Lower leg skin (tissue), 4 donors: ENCODE results near the gene SANBR. TPM values are rescaled to one million over a fixed set of nuclear protein-coding genes. Genes with fewer than 3 reads are reported as not detected.

Experiments
- DNase-seq, 2 donors: peaks; one replicate each; pipeline ENCODE4 v3.0.0-alpha.2; 2019; ENCODE audit warnings: low spot score in 2 of 2
- H3K4me3 ChIP-seq: fragments of 200-600 bp; sonication (generic); 2 replicates; pipeline ENCODE4 v1.5.1; 2017; ENCODE audit warnings: mild to moderate bottlenecking, low read depth; ENCODE audit not compliant: poor library complexity, severe bottlenecking
- POLR2A ChIP-seq, 2 donors: fragments of 450-650 bp; IDR thresholded peaks; one replicate each; pipeline ENCODE4 v1.6.1; 2016 to 2017; ENCODE audit warnings: antibody characterized with exemption in 2 of 2, mild to moderate bottlenecking in 1 of 2, moderate library complexity in 1 of 2
- WGBS, 2 donors: methylation state at CpG; one replicate each; pipeline ENCODE4 v1.1.5; 2018; 5-methylcytosine and 5-hydroxymethylcytosine counted together
- intact Hi-C: fragments of 100-400 bp; cut with DNase I; formaldehyde crosslinking; loops from one replicate; pipeline ENCODE4 v1.15.0; 2023; ENCODE audit warnings: low total_unique reads
- total RNA-seq, 4 donors: library from RNA; depleted of rRNA; stranded (reverse); fragments of >200 nt; gene quantifications; one replicate each; pipeline ENCODE4 v1.1.0, GENCODE V29; 2016
- TF ChIP-seq, protein P1 (sequence below), 3 donors: fragments of 450-650 bp; IDR thresholded peaks; one replicate each; pipeline ENCODE4 v1.5.1; 2016; ENCODE audit warnings: antibody characterized with exemption in 3 of 3, mild to moderate bottlenecking in 3 of 3, moderate library complexity in 2 of 3

Gene SANBR
- total RNA-seq, result 1 to 10 TPM; 2.2 to 8.3 (median 4.4) TPM

DNA sequence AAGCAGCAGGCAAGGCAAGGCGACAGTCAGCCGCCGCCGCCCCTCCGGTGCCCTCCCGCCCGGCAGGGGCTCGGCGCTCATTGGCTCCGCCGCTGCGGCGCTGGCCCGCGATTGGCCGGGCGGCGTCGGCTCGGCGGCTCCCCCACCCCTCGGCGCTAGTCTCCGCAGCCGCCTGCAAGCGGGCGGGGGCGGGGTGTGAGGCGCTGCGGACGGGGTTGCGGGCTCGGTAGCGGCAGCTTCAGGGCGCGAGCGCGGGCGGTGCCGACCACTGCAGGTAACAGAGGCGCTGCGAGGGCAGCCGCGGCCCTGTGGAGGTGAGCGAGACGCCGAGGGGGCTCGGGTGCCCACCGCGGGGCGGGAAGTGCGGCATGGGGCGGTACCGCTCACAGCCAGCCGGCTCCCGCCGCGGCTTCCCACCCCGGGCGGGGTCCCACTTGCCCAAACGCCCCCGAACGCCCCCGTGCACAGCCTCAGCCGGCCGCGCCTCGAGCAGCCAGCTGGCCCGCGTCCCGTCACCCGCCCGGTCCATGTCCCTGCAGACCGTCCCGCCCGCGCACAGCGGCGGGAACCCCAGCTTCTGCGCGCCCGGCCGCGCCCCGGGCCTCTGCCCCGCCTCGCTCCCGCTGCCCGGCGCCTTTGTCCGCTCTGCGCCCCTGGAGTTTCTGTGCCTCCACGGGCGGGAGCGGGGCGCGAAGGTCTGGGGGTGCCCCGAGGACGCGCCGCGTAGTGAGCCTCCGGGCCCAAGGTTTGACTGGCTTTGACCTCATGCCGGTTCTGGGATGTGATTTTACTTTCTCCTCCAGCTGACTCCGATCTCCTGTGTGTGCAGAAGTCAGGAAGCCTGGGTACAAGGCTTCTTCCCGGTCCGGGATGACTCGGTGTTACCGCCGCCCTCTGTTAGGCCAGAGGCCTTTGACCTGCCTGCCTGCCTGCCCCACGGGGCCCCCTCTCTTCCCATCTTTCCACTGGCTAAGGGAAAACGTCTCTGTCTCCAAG lies at the start of gene SANBR:
Gene SANBR, plus strand, starts transcription at position 158 of the 996 bp plus-strand sequence. CDS start 4,480 bp downstream, outside the sequence.
- DNase-seq, result peak; percentile 79 to 91
- WGBS, 2 donors, result 0 to 1% methylated on average over 26 to 46 of the region's 112 CpGs
- intact Hi-C loops, result no loop called here
- peak within 1 kb of the TSS; percentile 77 for H3K4me3 ChIP-seq
- TF ChIP-seq POLR2A (IDR thresholded peaks at IDR 0.05), result no peak
- TF ChIP-seq, protein P1, sequence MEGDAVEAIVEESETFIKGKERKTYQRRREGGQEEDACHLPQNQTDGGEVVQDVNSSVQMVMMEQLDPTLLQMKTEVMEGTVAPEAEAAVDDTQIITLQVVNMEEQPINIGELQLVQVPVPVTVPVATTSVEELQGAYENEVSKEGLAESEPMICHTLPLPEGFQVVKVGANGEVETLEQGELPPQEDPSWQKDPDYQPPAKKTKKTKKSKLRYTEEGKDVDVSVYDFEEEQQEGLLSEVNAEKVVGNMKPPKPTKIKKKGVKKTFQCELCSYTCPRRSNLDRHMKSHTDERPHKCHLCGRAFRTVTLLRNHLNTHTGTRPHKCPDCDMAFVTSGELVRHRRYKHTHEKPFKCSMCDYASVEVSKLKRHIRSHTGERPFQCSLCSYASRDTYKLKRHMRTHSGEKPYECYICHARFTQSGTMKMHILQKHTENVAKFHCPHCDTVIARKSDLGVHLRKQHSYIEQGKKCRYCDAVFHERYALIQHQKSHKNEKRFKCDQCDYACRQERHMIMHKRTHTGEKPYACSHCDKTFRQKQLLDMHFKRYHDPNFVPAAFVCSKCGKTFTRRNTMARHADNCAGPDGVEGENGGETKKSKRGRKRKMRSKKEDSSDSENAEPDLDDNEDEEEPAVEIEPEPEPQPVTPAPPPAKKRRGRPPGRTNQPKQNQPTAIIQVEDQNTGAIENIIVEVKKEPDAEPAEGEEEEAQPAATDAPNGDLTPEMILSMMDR (IDR thresholded peaks at IDR 0.05), result no peak

DNA sequence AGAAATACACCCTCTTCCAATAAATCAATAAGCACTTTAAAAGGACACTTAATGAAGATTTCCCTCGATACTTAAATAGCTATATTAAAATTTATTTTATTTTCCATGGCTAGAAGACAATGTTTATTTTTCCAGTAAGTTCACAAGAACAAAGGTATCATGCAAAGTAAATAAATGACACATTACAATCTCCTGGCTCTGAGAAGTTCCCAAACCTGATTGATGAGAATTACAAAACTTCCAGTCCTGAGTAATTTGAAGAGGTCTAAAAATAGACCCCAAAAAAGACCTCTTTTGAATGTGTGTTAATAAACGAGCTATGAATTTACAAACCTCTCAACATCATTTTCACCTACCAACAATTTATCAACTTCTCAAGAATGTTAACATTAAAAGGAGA lies 49.7 kb upstream of the SANBR start:
- 23 to 27% methylated on average over 2 of the region's 2 CpGs for WGBS, 2 donors
- H3K4me3 ChIP-seq, result no peak overlapping the region
- TF ChIP-seq POLR2A (IDR thresholded peaks at IDR 0.05), result no peak
- TF ChIP-seq, protein P1 (IDR thresholded peaks at IDR 0.05), result no peak
- DNase-seq, result no peak
- intact Hi-C loops, result no loop called here

DNA sequence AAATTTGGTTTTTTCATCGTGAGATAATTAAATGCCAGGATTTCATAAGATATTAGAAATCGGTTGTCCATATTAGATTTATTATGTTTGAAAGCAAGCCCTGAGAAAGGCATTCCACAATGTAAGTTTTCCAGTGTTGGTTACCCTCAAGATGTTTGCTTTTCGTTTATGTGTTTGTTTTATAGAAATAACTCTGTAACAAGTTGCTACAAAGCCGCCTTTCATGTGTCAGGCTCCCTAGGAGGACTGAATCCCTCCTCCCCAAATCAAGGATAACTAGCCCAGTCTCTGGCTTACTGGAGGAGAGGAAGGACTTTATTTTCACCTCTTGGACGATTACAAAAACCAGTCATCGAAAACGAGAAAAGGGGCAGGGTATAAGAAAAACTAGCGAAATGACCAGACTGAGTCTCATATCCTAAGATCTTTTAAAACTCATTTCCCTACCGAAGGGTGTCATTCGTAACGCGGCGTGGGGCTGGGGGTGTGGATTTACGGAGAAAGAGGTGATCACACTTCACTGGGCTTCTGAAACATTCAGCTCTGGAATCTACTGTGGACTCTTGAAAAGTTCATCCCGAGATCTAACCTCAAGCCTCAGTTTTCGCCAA lies 49.2 kb upstream of the SANBR start:
- TF ChIP-seq, protein P1 (IDR thresholded peaks at IDR 0.05), result no peak
- TF ChIP-seq POLR2A (IDR thresholded peaks at IDR 0.05), result no peak
- DNase-seq, result no peak
- intact Hi-C loops, result no loop called here
- peak overlapping the region; percentile 83 for H3K4me3 ChIP-seq
- WGBS, 2 donors, result 1 to 2% methylated on average over 16 of the region's 16 CpGs

DNA sequence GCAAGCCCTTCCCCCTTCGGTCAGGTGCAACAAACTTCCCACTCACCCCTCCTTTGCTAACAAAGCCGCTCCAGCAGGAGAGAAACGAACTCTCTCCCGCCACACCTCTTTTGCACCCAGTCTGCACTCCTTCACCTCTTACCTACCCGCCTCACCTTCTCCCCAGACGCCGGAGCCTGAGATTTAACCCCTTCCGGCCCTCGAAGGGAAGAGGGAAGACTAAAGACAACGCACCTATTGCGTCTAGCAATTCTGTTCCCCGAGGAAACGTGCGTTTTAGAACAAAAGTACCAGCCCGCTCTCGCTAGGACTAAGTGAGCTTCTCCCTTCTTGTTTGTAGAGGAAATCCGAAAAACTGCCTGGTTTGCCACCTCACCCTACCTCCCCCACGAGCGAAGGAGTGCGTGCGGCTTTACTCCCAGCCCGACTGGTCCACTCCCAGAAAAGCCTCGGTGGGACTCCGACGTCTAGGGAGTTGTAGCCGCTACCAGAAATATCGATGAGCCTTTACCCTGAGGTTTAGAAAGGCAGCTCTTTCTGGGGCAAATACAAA lies 48.6 kb upstream of the SANBR start:
- intact Hi-C loops, result no loop called here
- 0% methylated on average over 27 of the region's 27 CpGs for WGBS, 2 donors
- DNase-seq, result peak; percentile 76 to 93
- TF ChIP-seq, protein P1 (IDR thresholded peaks at IDR 0.05), result no peak
- TF ChIP-seq POLR2A (IDR thresholded peaks at IDR 0.05), result no peak
- H3K4me3 ChIP-seq, result peak overlapping the region; percentile 83

DNA sequence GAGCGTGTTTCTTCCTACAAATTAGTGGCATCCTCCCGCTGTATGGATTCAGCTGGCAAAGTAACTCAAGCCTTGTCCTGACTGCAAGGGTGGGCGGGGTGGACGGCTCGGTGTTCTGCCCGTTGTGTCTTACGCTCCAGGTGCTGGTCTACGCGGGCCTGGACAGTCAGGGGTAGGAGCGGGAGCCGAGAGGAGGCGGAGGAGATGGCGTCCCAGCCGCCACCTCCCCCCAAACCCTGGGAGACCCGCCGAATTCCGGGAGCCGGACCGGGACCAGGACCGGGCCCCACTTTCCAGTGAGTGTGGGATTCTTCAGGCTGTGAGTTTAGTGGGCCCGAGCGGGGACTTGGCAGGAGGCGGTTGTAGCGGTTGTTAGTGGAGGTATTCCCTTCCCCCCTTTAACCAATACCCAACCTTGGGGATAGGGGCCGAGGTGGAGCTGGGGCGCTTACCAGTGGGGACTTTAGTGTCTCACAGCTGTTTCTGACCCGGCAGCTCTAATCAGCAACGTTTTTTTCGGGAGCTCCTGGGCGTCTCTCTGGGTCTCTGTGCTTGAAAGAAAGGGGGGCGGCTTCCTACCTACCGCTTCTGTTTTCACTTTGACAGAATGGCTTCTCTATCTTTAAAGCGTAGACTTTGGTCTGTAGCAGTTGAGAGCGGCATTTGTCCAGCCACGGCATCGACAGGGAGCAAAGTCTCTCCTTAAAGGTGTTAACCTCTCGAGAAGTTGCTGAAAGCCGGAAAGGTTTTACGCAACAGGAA lies 47.9 kb upstream of the SANBR start, which contains the start of the genes PEX13 and PUS10:
Gene PEX13, plus strand, starts transcription at position 165 of the 762 bp plus-strand sequence. Its CDS starts 40 bp downstream, at position 205.
Gene PUS10, minus strand, starts transcription at position 700 of the 762 bp plus-strand sequence. CDS start 6,365 bp downstream, outside the sequence.
- intact Hi-C loops, result no loop called here
- H3K4me3 ChIP-seq, result peak within 1 kb of the TSS; percentile 83
- WGBS, 2 donors, result 0% methylated on average over 35 to 39 of the region's 39 CpGs
- peak; percentile 72 to 94 for DNase-seq
- no peak for TF ChIP-seq POLR2A (IDR thresholded peaks at IDR 0.05)
